Measurements from ENCODE around the gene SLC26A2. TPM values are rescaled to one million over a fixed set of nuclear protein-coding genes. Genes with fewer than 3 reads are reported as not detected.

SLC26A2 gene
- 1 to 10 TPM; 7.9 to 8.8 (median 8.0) TPM for total RNA-seq

- no peaks in the 10 kb centered on the region for H3K27me3 Mint-ChIP-seq (ENCODE audit: low read depth)
Measured at GRCh38 chr5:149960272-149961185, at the start of gene SLC26A2. SLC26A2 (plus strand) TSS chr5:149960758; CDS start chr5:149977653, 16,895 bp downstream.

GRCh38 chr5:149911031-149911430 lies 49.5 kb upstream of the SLC26A2 start:
- Mint-ChIP-seq H3K36me3 (ENCODE audit: insufficient read depth) (no peaks in the 10 kb centered on the region), H3K27me3 (ENCODE audit: low read depth) (peaks cover 13% of the 10 kb centered on the region), H3K4me3 (no peak overlapping the region), H3K4me1 (ENCODE audit: low read depth) (no peaks in the 10 kb centered on the region), H3K9me3 (no peaks in the 10 kb centered on the region)
- ATAC-seq: no peak
- no peak for DNase-seq

More at GRCh38 chr5:149960272-149961185, at the start of gene SLC26A2:
- DNase-seq: peak; percentile 90
- Mint-ChIP-seq H3K4me1 (ENCODE audit: low read depth) (peaks cover 30% of the 10 kb centered on the region), H3K9me3 (no peaks in the 10 kb centered on the region), H3K36me3 (ENCODE audit: insufficient read depth) (peaks cover 2% of the 10 kb centered on the region), H3K4me3 (peak within 1 kb of the TSS; percentile 93)
- ATAC-seq: peak; percentile 98

GRCh38 chr5:149912226-149912871 lies 48.2 kb upstream of the SLC26A2 start:
- peaks cover 13% of the 10 kb centered on the region for H3K27me3 Mint-ChIP-seq (ENCODE audit: low read depth)
- DNase-seq (no peak), ATAC-seq (no peak)
- no peak overlapping the region for H3K4me3 Mint-ChIP-seq
- no peaks in the 10 kb centered on the region for H3K36me3 Mint-ChIP-seq (ENCODE audit: insufficient read depth)
- H3K9me3 Mint-ChIP-seq: no peaks in the 10 kb centered on the region
- no peaks in the 10 kb centered on the region for H3K4me1 Mint-ChIP-seq (ENCODE audit: low read depth)

GRCh38 chr5:149913436-149914419 lies 46.8 kb upstream of the SLC26A2 start:
- Mint-ChIP-seq H3K27me3 (ENCODE audit: low read depth) (peaks cover 13% of the 10 kb centered on the region), H3K4me3 (no peak overlapping the region), H3K36me3 (ENCODE audit: insufficient read depth) (no peaks in the 10 kb centered on the region), H3K4me1 (ENCODE audit: low read depth) (no peaks in the 10 kb centered on the region), H3K9me3 (no peaks in the 10 kb centered on the region)
- DNase-seq (no peak), ATAC-seq (no peak)

GRCh38 chr5:149915392-149916260 lies 44.9 kb upstream of the SLC26A2 start:
- ATAC-seq: no peak
- H3K36me3 Mint-ChIP-seq (ENCODE audit: insufficient read depth): no peaks in the 10 kb centered on the region
- H3K4me3 Mint-ChIP-seq: no peak overlapping the region
- no peaks in the 10 kb centered on the region for H3K4me1 Mint-ChIP-seq (ENCODE audit: low read depth)
- H3K27me3 Mint-ChIP-seq (ENCODE audit: low read depth): peaks cover 7% of the 10 kb centered on the region
- no peak for DNase-seq
- H3K9me3 Mint-ChIP-seq: no peaks in the 10 kb centered on the region

- no peak for ATAC-seq
- H3K4me1 Mint-ChIP-seq (ENCODE audit: low read depth): no peaks in the 10 kb centered on the region
- H3K27me3 Mint-ChIP-seq (ENCODE audit: low read depth): peaks cover 2% of the 10 kb centered on the region
- H3K36me3 Mint-ChIP-seq (ENCODE audit: insufficient read depth): no peaks in the 10 kb centered on the region
- no peak for DNase-seq
- no peak overlapping the region for H3K4me3 Mint-ChIP-seq
- H3K9me3 Mint-ChIP-seq: no peaks in the 10 kb centered on the region
Measured at GRCh38 chr5:149916334-149917072, 44.1 kb upstream of the SLC26A2 start.

GRCh38 chr5:149917073-149917676 lies 43.4 kb upstream of the SLC26A2 start:
- DNase-seq (no peak), ATAC-seq (no peak)
- H3K4me3 Mint-ChIP-seq: no peak overlapping the region
- H3K9me3 Mint-ChIP-seq: no peaks in the 10 kb centered on the region
- no peaks in the 10 kb centered on the region for H3K36me3 Mint-ChIP-seq (ENCODE audit: insufficient read depth)
- H3K4me1 Mint-ChIP-seq (ENCODE audit: low read depth): no peaks in the 10 kb centered on the region
- H3K27me3 Mint-ChIP-seq (ENCODE audit: low read depth): no peaks in the 10 kb centered on the region

- Mint-ChIP-seq H3K4me1 (ENCODE audit: low read depth) (no peaks in the 10 kb centered on the region), H3K27me3 (ENCODE audit: low read depth) (no peaks in the 10 kb centered on the region), H3K36me3 (ENCODE audit: insufficient read depth) (no peaks in the 10 kb centered on the region)
Measured at GRCh38 chr5:149921597-149921996, 39.0 kb upstream of the SLC26A2 start.

GRCh38 chr5:149922950-149923349 lies 37.6 kb upstream of the SLC26A2 start:
- no peak for DNase-seq
- no peaks in the 10 kb centered on the region for H3K27me3 Mint-ChIP-seq (ENCODE audit: low read depth)
- H3K9me3 Mint-ChIP-seq: no peaks in the 10 kb centered on the region
- no peak overlapping the region for H3K4me3 Mint-ChIP-seq
- H3K4me1 Mint-ChIP-seq (ENCODE audit: low read depth): no peaks in the 10 kb centered on the region
- ATAC-seq: no peak
- no peaks in the 10 kb centered on the region for H3K36me3 Mint-ChIP-seq (ENCODE audit: insufficient read depth)

More at GRCh38 chr5:149921597-149921996, 39.0 kb upstream of the SLC26A2 start:
- ATAC-seq (no peak), DNase-seq (no peak)
- Mint-ChIP-seq H3K9me3 (no peaks in the 10 kb centered on the region), H3K4me3 (no peak overlapping the region)

- H3K36me3 Mint-ChIP-seq (ENCODE audit: insufficient read depth): no peaks in the 10 kb centered on the region
- H3K4me3 Mint-ChIP-seq: no peak overlapping the region
- no peaks in the 10 kb centered on the region for H3K9me3 Mint-ChIP-seq
- no peaks in the 10 kb centered on the region for H3K4me1 Mint-ChIP-seq (ENCODE audit: low read depth)
- ATAC-seq (no peak), DNase-seq (no peak)
- H3K27me3 Mint-ChIP-seq (ENCODE audit: low read depth): peaks cover 3% of the 10 kb centered on the region
Measured at GRCh38 chr5:149924486-149924885, 36.1 kb upstream of the SLC26A2 start.

GRCh38 chr5:149930043-149930748 lies 30.4 kb upstream of the SLC26A2 start:
- peaks cover 15% of the 10 kb centered on the region for H3K27me3 Mint-ChIP-seq (ENCODE audit: low read depth)
- no peak for ATAC-seq

More at GRCh38 chr5:149930043-149930748, 30.4 kb upstream of the SLC26A2 start:
- Mint-ChIP-seq H3K9me3 (no peaks in the 10 kb centered on the region), H3K4me1 (ENCODE audit: low read depth) (no peaks in the 10 kb centered on the region), H3K36me3 (ENCODE audit: insufficient read depth) (no peaks in the 10 kb centered on the region), H3K4me3 (no peak overlapping the region)
- no peak for DNase-seq
